CD4-positive, alpha-beta T cell treated with Interleukin-4 for 1 hour (primary cell): ENCODE measurements around the gene FADD.
A peak's percentile ranks its signal among the peaks of the same experiment; 100 is the strongest.
"Not testable (repeated sequence)": the region's sequence is repeated elsewhere in the genome, so short reads cannot be mapped to it uniquely, and the experiment has no call there.

Experiments used
- DNase-seq, 2 donors: peaks; one replicate each; pipeline ENCODE4 v3.0.0-alpha.2; 2020 to 2022

The FADD gene

DNA sequence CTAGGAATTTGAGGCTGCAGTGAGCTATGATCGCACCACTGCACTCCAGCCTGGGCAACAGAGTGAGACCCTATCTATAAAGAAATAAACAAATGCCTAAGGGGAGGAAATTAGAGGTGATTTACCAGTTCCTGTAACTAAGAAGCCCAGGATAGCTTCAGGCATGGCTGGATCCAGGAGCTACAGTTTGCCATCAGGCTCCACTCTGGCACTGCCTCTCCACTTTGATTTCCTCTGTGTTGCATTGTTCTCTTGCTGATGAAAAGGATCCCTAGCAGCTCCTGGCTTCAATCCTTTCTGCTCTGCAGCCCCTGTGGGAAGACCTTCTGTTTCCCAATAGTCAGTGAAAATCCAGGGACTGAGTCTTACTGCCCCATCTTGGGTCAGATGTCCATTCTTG lies 20.1 kb upstream of the FADD start:
- DNase-seq: no peak

DNA sequence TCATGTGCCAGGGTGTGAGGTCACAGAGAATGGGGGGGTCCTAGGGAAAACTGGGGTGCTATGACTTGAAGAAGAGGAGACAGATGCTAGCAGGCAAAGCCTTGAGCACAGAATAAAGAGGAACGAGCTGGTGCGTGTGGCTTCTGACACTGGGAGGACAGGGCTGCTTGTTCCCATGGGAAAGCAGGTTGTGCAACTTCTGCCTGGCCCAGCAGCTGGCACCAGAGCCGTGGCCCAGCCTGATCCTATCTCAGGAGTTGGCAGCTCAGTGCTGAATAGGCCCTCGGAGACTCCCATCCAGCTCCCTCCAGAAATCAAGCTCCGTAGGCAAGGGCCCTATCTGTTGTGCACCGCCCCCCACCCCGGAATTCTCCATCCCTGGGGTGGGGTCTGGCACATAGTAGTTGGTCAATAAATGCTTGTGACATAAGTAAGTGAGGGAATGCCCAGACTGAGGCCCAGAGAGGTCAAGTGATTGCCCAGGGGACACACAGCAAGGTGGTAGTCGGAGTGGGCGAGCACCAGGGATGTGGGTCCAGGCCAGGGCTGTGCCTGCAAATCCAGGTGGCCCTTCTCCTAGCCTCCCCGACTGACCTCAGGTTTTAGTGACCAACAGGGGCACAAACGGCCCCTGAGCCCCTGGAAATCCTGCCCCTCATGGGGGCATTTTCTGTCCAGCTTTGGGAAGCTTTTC lies 19.5 kb upstream of the FADD start:
- no peak for DNase-seq

DNA sequence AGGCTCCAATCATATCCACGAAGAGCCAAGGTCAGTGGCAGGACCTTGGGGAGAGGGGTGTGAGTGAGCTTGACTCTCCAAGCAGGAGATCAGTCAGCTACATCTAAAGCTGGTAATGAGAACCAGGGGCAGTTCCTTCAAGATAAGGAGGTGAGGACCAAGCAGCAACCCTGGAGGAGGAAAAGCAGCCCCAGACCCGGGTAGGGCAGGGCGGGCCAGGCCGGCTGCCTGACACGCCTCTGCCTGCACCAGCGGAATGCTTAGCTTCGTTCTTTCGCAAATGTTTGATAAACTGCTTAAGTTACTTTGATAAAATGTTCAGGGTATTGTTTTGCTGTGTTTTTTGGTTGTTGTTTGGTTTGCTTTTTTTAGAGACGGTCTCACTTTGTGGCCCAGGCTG lies 18.7 kb upstream of the FADD start:
- DNase-seq: no peak

DNA sequence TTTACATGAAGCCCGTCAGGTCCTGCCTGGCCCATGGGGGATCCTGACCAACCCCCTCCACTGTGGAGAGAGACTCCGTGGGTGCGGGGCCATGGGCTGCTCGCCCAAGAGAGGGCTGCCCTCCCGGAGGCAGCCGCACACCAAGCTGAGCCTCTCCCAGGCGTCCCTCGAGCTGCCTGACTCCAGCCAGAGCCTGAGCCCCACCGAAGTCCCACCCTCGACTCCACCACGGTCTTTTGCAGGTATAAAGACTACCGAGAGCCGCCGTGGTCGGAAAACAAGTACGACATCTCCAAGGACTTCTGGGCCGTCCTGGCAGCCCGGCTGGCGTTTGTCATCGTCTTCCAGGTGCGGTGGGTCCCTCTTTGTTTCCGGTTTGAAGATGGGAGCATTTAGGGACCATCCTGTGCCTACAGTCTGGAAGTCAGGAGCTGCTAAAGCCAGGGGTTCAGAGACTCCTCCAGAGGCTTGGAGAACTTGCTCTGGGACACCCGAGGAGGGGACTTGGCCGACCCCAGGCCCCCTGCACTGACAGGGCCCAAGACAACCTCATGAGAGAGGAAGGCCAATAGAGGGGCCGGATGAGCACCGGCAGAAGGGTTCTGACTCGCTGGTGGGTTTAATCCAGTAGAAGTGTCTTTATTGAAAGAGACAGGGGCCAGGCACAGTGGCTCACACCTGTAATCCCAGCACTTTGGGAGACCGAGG lies 17.6 kb upstream of the FADD start:
- DNase-seq: no peak

DNA sequence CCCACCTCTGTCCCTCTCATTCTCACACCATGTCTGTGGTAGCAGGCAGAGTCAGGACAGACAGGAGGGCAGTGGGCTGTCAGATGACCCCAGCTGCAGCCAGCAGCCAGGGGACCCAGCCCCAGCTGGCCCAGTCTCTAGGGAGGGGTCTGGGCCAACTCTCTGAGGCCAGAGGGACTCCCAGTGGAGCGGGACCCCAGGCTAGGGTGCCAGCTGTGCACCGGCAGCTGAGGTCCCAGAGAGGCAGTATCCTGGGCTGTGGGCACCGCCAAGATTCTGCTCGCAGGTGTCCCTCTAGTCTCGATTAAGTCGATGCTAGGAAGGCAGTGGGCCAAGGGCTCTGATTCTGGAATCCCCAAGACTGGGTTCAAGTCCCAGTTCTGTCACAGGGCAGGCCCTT lies 16.7 kb upstream of the FADD start:
- DNase-seq: no peak

DNA sequence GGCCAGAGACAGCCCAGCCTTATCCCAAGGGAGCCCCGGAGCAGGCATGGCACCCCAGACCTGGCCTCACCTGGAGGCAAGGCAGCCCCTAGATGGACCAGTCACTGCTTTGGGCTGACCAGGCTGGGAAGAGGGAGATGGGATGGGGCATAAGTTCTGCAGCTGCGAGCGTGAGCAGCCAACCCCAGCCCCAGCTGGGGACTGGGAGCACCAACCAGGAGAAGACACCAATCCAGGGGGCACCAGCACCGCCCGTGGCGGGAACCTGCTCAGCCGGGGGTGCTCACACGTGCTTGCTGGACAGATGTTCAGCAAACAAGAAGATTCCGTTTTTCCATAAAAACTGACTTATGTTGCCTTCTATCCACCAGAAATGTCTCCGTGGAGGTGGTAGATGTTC lies 16.2 kb upstream of the FADD start:
- DNase-seq: no peak

DNA sequence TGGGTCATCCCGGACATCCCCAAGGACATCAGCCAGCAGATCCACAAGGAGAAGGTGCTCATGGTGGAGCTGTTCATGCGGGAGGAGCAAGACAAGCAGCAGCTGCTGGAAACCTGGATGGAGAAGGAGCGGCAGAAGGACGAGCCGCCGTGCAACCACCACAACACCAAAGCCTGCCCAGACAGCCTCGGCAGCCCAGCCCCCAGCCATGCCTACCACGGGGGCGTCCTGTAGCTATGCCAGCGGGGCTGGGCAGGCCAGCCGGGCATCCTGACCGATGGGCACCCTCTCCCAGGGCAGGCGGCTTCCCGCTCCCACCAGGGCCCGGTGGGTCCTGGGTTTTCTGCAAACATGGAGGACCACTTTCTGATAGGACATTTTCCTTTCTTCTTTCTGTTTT lies 15.3 kb upstream of the FADD start:
- DNase-seq: no peak

DNA sequence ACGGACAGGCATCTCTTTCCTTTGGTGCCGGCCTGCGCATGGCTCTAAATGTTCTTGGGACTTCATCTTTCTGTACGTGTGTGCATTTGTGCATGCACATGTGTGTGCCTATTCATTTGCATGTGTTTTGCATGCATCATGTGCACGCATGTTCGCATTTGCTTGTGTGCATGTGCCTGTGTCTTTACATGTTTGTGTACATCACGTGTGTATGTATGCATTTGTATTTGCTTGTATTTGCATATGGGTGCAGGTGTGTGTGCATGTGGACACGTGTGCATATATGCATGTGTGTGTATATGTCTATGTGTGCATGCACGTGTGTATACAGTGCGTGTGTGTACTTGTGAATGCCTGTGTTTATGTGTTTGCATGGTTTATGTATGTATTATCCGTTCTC lies 13.5 kb upstream of the FADD start:
- DNase-seq: no peak

DNA sequence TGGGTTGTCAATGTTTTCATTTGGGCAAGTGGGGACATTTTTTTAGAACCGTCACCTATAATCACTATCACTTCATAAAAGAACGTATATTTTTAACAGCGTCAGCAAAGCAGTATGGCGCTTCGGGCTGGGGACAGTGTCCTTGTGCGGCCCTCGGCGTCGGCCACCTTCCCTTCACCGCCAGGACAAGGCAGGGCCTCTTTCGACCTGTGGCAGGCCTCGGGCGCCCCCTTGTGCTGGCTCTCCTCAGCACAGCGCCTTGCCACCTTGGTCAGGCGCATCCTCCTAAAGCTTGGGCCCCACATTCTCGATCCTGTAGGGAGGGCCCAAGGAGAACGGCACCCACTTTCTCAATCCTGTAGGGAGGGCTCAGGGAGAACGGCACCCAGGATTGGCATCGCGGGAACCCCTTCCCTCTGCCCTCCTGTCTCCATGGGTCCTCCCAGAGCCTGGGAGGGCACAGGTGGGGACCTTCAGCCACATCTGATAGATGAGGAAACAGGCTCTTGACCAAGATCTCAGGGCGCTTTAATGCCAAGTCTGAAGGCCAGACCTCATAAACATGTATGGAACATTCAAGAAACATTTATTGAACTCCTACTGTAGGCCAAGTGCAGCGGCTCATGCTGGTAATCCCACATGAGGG lies 11.5 kb upstream of the FADD start:
- DNase-seq: peak; percentile 22 to 26

DNA sequence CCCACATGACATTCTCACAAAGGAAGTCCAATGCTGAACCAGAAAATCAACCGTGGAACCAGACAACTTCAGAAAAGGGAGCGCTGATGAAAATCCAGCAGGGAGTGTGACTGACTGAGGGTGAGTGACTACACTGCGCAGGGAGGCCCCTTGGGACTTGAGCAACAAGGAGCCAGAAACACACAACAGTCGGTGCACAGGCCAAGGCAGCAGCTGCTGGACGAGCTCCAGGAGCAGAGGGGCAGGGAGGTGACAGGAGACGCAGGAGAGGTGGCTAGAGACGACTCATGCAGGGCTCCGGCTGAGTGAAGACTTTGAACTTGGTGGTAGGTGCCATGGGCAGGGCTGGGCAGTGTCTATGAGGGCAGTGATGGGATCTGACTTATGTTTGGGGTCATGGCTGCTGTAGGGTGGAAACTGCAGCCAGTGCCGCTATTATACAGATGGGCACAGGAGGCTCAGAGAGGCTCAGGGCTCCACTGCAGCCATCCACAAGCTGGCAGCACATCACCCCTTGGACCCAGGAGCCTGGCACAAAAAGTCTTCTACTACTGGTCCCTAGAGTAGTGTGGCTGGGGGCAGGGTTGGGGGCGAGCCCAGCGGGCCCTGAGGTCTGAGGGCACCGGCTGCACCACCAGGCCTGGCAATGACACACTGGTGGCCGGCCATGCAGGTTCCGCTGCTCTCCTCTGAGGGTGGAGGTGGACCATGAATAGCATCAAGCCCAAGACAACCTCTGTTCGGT lies 10.3 kb upstream of the FADD start:
- DNase-seq: no peak

DNA sequence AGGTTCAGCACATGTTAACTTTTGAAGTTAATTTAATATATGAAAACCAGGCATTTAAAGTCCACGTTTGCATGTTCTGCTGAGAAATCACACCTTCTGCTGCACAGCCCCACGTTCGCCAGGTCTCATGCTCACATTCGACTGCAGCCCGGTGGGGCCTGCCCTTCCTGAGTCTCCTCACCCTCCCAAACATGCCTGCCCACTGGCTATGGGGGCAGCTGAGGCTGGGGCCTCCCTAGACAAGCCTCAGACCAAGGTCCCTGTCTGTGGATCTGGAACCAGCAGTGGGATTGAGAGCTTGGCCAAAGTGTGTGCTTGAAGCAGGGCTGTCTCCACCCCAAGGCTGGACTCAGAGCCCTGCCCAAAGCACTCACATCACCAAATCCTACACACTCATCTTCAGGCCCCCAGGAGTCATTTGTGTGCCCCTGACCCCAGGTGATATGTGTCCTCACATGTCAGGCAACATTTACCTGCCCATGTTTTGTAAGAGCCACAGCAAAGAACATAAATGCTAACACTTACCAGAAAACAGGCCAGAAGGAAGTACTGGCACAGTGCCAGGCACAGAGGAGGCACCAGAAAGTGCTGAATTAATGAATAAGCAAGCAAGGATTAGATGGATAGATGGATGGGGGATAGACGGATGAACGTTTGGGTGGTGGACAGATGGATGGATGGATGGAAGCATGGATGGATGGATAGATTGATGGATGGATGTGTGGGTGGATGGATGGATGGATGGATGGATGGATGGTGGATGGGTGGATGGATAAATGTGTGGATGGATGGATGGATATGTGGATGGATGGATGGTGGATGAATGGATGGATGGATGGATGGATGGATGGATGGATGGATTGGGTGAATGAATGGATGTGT lies 9.4 kb upstream of the FADD start:
- DNase-seq: no peak

DNA sequence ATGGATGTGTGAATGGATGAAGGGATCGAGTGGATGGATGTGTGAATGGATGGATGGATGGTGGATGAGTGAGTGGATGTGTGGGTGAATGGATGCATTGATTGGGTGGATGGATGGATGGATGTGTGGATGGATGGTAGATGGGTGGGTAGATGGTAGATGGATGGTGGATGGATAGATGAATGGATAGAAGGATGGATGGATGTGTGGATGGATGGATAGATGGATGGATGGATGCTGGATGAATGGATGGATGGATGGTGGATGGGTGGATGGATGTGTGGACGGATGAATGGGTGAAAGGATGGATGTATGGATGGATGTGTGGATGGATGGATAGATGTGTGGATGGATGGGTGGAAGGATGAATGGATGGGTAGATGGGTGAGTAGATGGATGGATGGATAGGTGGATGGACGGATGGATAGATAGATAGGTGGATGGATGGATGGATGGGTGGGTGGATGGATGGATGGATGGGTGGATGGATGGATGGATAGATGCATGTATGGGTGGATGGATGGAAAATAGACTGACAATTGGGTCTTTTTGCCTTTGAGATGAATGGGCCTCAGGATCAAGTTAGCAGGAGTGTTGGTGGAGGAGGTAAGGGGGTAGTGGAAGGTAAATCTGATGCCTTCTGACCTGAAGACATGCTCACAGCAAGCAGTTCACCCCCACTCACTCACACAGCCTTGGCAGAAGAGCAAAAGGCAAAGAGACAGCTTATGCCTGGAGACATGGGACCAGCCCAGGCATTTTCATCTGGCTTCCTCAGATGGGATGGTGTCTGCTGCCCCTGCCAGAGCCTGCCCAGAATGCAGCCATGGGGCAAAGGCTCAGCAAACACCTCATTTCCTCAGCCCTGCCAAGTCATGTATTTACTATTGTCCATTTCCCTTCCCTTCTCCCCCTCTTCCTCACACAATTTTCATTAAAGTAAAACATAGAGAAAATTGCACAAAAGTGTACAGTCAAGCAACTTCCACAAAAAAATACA lies 8.0 kb upstream of the FADD start:
- DNase-seq: no peak

DNA sequence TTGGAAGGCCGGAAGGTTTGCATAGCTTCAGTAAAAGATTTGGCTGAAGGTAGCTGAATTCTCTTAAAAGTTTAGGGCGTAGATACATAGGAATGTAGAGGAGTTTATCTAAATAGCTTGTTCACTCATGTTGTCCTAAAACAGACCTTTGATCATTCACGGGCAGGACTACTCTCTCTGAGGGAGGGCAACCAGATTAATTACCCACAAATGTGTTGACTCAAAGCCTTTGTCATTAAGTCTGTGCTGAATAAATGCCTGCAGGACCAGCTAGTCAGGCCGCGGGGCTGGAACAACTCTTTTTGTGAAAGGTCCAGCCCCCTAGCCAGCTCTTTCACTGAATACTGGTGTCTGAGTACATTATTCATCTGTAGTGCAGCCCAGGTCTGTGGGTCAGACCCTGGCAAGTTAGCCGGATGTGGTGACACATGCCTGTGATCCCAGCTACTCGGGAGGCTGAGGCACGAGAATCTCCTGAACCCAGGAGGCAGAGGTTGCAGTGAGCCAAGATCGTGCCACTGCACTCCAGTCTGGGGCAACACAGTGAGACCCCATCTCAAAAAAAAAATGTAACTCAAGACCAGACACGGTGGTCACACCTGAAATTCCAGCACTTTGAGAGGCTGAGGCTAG lies 2.8 kb upstream of the FADD start:
- DNase-seq: no peak

DNA sequence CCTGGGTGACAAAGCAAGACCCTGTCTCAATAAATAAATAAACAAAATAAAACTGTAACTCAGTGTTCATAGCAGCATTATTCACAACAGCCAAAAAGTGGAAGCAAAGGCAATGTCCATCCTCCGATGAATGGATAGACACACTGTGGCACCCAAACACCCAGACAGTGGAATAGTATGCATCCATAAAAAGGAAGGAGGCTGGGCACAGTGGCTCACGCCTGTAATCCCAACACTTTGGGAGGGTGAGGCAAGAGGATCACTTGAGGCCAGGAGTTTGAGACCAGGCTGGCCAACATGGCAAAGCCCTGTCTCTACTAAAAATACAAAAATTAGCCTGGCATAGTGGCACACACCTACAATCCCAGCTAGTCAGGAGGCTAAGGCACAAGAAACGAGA lies 2.0 kb upstream of the FADD start:
- DNase-seq: not testable (repeated sequence)

DNA sequence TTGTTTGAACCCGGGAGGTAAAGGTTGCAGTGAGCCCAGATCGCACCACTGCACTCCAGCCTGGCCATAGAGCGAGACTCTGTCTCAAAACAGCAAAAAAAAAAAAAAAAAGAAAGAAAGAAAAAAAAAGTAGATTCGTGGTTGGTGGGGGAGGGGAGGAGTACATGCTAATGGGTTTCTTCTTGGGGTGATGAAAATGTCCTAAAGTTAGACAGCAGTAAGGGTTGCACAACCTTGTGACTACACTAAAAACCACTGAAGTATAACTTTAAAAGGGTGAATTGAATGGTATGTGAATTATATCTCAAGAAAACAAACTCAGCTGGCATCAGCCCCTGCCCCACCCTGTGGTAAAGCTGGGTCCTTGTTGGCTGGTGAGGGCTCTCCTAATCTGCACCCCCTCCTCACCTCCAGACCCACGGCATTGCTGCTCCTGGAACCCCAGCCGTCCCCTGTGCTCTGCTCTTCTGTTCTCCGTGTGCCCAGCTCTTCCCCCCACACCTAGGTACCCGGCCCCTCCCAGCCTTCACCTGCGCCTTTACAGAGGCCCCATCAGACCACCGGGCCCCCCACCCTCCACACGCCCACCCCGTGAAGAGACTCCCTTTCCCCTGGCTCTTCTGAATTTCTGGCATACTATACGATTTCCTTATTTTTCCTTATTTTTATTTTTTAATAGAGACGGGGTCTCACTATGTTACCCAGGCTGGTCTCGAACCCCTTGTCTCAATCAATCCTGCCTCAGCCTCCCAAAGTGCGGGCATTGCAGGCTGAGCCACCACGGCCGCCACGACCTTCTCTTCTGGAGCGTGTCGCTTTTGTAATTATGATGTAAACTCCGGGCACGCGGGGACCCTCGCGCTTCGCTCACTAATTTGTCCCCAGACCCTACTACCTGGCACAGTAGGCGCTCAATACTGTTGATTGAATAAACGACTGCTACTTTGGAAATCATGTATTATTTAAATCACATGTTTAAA lies 924 bp upstream of the FADD start:
- no peak for DNase-seq

DNA sequence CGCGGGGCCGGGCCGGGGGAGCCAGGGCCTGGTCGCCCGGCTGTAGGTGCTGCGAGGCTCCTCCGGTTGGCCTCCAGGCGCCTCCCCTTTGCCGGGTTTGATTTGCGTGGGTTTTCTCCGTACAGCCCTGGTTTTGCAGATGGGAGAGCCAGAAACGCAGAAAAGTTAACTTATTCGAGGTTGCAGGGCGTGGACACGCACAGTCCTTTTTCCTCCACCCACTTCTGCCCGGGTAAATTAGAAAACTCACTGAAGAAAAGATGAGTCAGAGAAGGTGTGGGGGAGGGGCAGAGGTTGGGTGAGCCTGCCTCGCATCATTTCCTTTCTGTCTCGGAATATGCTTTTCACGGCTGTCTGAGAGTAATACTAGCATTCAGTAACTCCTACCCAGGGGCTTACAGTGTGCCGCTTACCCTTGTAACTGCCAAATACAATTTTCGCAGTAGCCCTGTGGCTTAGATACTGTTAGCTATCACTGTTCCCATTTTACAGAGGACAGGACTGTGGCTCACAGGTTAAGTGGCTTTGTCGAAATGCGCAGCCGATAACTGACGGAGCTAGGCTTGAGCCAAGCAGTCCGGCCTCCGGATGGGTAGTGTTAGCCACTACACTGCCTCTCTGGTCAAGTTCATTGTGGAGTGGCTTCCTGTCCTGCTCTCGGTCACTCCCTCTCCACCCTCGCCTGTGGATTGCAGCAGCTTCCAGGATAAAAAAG lies 812 bp downstream of the FADD start:
- DNase-seq: peak; percentile 87 to 91

DNA sequence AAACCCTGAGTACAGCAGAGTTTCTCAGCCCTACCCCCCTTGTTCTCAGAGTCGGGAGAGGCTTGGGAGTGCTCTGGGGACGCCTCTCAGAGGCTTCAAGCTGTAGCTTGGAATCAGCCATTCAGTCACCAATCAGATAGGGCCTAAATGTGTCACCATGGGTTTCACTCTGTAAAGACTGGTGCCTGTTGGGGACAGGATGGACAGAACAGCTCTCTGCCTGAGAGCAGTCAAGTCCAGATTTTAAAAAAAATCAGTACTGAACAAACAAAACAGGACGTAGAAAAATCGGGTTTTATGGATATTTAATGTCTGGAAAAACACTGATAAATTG lies 1.3 kb downstream of the FADD start:
- DNase-seq: peak in 1 of 2 donors; percentile 14

DNA sequence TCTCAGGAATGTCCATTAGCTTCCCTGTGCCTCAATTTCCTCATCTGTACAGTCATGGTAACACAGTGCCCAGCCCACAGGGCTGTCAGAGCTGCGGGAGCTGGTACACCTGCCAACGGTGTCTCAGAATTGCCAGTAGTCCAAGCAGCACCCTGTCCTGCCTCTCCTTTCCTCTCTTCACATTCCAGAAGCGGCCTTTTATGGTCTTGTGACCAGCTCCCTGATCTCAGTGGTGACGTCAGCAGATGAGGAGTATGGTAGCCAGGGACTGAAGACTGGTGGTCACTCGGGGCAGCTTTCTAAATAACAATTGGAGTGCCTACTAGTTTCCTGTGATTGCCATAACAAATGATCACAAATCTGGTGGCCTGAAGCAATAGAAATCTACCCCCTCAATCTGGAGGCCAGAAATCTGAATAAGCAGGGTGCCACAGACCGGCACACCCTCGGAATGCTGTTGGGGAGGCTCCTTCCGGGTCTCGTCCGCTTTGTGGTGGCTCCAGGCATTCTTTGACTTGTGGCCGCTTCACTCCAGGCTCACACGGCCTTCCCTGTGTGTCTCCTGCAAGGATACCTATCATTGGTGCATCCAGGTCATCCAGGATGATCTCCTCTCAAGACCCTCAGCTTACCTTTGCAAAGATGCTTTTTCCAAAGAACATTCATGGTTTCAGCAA lies 2.1 kb downstream of the FADD start:
- no peak for DNase-seq
